Stimulated activated CD8-positive, alpha-beta memory T cell treated with anti-CD3 and anti-CD28 coated beads, Interleukin-12 subunit alpha, Interleukin-12 subunit beta, amount 100 ng/mL, for 1 hour (primary cell): ENCODE results near the gene CDC42BPA.
"Not testable (repeated sequence)": the region's sequence is repeated elsewhere in the genome, so short reads cannot be mapped to it uniquely, and the experiment has no call there.

Experiments
- DNase-seq: peaks from one replicate; pipeline ENCODE4 v3.0.0-alpha.2; 2020; ENCODE audit warnings: low read depth

The CDC42BPA gene

DNA sequence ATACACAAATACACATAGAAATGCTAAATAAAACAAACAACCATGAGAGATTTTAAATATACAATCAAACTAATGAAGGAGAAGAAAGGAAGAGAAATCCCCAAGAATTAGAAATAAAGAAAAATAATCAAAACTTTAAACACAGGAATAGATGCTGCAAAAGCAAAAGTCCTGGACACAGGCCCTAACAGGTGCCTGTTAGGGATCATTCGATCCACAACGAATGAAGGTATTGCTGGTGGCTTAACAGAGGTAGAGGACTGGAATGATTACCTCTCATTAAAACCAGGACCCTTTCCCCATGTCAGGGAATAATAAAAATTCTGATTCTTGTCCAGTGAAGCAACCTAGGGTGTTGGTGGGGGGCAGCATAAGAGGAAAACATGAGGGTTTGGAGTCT is 56.8 kb downstream of the CDC42BPA start:
- DNase-seq = no peak

DNA sequence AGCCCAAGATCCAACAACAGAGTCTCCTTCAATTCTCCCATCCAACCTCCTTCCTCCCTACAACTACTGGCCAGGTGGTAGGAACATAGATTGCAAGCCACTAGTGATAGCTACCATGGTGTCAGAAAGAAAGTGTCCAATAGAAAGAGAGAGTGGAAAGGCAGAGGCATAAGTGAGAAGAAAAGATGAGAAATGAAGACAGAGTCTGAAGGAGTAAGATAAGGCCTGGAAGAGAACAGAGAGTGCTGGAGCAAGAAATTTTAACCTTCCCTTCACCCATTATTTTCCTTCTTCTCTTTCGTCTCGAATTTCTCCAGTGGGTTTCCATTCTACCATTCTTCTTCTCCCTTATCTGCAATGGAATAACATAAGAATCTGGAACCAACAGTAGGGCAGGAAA is 57.9 kb downstream of the CDC42BPA start:
- no peak for DNase-seq

DNA sequence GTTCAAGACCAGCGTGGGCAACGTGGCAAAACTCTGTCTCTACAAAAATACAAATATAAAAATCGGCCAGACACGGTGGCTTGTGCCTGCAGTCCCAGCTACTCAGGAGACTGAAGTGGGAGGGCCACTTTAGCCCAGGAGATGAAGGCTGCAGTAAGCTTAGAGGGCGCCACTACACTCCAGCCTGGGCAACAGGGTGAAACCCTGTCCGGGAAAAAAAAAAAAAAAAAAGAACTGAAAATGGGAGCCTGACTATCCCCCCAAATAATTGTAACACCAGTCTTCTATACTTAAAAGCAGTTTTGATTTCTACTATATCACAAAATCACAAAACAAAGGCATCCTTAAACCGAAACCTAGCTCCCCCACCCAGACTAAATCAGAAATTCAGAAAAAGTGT is 60.3 kb downstream of the CDC42BPA start:
- no peak for DNase-seq

DNA sequence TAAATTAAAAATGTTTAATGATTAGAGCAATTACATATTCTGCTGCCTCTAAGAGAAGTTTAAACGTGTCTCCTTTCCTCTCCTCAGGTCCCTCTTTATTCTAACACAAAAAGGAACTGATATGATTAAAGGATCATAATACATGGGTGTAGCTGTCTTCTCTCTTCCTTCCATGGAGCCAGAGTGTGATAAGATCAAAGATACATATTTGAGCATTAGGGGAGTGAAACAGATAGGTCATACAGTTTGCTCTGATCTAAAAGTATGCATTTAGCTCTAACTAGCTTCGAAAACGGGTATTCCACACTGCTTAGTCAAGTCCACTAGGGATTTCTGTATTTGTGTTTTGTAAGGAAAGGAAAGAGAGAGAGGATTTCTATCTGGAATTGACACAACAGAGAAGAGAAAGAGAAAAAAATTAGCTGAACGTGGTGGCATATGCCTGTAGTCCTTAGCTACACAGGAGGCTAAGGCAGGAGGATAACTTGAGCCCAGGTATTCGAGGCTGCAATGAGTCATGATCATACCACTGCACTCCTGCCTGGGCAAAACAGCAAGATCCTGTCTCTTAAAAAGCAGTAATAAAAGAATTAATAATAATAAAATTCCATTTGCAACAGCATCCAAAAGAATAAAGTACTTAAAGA is 63.1 kb downstream of the CDC42BPA start:
- no peak for DNase-seq

DNA sequence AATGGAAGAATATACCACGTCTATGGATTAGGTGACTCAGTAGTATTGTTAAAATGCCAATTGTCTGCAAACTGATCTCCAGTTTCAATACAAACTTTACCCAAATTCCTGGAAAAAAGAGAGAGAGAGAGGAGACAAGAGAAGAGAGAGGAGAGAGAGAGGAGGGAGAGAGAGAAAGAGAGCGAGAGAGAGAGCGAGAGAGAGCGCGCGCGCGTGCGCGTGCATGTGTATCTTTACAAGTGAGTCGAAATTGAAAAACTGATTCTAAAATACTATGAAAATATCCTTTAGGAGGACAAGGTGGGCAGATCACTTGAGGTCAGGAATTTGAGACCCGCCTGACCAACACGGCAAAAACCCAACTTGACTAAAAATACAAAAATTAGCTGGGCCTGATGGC is 65.2 kb downstream of the CDC42BPA start:
- no peak for DNase-seq

DNA sequence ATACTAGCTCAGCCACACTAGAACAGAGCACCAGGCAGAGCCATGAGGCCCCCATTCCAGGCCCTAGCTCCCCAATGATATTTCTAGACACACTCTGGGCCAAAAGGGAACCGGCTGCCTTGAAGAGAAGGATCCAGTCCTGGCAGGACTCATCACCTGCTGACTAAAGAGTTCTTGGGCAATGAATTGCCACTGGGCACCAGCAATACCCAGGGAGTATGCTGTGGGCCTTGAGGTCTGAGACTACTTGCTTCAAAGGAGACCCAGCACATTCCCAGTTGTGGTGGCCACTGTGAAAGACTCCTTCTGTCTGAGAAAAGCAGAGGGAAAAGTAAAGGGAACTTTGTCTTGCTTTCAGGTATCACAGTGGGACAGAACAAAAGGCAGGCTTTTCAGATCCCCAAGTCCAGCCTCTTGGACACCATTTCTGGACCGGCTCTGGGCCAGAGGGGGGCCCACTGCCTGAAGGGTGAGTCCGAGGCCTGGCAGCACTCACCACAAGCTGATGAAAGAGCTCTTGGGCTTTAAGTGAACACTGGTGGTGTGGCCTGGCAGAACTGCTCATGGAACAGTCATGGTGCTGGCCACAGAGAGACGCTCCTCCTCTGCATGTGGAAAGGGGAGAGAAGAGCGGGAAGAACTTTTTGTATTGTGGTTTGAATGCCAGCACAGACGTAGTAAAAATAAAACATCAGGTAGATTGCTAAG is 72.5 kb downstream of the CDC42BPA start:
- no peak for DNase-seq

DNA sequence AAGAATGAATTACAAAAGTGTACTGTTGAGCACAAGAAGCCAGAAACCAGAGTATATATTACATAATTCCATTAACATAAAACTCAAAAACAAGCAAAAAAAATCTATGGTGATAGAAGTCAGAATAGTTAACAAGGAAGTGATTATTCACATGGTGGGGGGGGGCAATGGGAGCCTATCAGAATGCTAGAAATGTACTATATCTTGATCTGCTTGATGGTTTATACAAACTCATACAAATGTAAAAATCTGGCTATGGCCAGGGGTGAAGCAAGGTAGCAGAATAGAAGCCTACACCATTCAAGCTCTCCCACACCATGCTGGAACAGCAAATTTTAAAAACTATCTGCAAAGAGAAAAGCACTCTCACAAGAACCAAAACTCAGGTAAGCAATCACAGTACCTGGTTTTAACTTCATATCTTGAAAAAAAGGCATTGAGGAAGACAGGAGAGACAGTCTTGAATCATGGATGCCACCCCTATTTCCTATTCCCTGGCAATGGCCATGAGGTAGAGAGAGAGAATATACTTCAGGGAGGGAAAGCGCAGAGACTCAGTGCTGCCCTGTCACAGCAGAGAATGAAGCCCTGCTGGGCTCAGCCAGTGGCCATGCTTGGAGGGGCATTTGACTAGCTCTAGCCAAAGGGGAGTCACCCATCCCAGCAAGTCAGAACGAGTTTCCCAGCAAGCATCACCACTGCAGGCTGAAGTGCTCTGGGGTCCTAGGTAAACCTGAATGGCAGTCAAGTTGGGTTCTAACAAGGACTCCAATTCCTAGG is 73.8 kb downstream of the CDC42BPA start:
- DNase-seq = no peak

DNA sequence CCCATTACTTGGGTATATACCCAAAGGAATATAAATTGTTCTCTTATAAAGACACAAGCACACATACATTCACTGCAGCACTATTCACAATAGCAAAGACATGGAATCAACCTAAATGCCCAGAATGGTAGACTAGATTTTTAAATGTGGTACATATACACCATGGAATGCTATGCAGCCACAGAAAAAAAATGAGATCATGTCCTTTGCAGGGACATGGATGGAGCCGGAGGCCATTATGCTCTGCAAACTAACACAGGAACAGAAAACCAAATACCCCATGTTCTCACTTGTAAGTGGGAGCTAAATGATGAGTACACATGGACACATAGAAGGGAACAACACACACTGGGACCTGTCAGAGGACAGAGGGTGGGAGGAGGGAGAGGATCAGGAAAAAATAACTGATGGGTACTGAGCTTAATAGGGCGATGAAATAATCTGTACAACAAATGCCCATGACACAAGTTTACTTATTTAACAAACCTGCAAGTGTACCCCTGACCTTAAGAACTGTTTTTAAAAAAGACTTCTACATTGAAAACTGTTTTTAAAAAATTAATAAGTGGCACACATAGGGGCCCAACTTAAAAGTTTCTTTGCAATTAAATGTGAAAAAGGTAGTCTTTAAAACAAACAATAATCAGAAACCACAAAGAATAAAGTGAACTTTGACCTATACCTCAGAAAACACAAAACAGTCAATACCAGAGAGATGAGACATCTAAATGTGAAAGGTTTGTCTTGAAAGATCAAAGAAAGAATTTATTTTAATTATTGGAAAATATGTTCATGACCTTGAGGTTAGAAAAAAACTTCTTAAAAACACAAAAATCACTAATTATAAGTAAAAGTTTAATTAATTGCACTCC is 75.2 kb downstream of the CDC42BPA start:
- no peak for DNase-seq

DNA sequence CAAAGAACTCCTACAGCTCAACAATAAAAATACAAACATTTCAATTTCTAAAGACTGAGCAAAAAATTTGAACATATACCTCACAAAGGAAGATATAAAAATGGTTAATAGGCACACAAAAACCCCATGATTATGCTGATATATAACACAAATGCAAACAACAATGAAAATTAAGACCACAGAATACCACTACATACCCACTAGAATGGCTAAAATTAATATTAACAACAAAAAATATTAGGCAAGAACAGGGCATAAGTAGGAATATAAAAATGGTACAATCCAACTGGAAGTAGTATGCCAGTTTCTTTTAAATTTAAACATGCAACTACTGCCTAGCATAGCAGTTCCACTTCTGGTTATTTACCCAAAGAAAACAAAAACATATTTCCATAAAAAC is 77.3 kb downstream of the CDC42BPA start:
- DNase-seq = no peak

DNA sequence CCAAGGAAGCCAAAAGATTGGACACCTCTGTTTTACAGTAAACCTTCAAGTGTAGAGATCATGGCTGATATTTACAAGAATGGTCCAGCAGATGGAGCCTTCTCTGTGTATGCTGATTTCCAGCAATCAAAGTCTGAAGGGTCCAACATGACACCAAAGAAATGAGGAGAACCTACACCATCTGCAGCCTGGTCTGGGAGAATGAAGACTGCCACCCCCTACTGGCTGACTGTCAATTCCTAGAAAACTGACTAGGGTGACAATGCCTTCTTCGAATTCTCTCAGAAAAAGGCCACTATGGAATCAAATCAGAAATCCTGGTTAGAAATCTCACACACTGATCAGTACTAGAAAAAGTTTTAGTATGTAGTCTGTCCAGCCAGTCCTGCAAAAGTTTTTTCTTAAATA is 83.3 kb downstream of the CDC42BPA start:
- no peak for DNase-seq

DNA sequence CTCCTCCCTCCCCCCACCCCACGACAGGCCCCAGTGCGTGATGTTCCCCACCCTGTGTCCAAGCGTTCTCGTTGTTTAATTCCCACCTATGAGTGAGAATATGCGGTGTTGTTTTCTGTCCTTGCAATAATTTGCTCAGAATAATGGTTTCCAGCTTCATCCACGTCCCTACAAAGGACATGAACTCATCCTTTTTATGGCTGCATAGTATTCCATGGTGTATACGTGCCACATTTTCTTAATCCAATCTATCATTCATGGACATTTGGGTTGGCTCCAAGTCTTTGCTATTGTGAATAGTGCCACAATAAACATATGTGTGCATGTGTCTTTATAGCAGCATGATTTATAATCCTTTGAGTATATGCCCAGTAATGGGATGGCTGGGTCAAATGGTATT is 87.2 kb downstream of the CDC42BPA start:
- DNase-seq = not testable (repeated sequence)

DNA sequence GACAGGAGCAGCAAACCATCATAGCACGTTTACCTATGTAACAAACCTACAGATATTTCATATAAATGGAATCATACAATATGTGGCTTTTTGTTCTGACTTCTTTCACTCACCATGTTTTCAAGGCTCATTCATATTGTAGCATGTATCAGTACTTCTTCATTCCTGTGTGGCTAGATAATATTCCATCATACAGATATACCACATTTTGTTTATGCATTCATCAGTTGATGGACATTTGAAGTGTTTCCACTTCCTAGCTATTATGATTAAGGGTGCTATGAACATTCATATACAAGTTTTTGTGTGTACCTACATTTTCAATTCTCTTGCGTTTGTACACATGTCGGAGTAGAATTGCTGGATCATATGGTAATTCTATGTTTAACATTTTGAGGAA is 90.1 kb downstream of the CDC42BPA start:
- no peak for DNase-seq

DNA sequence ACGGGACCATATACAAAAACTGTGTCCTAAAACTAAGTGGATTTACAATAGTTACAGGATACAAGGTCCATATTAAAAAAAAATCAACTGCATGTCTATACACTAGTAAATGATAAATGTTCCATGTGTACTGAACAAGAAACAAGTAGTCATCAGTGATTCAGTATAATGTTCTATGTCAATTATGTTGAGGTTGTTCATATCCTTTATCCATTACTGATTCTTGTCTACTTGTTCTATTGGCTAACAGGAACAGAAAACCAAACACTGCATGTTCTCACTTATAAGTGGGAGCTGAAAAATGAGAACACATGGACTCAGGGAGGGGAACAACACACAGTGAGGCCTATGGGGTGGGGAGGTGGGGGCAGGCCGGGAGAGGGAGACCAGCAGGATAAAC is 90.5 kb downstream of the CDC42BPA start:
- DNase-seq = no peak

DNA sequence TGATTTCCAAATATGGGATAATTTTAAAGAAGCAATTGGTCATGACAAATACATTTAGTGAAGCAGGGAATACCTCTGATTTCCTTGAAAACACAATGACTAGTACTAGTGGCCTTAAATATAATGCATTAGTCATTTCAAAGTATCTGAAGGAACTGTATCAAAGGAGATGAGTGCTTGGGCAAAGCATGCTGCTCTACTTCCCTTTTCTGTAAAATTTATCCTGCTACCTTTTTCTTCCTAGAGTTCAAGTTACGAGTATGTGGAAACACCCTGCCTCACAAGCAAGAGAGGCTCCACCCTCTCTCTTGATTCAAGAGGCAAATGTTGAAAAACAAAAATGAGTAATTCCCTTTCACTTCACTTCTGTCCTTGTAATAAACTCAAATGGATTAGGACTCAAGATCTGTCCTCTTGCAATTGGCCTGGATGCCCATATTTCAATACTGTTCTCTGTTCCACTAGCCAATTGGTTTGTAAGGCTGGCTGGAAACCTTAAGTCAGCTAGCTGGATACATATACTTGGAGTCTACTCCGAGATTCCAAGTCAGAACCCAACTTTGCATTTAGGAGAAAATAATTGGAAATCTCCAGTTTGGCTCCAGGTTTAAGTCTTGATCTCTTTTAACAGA is 92.5 kb downstream of the CDC42BPA start:
- no peak for DNase-seq

DNA sequence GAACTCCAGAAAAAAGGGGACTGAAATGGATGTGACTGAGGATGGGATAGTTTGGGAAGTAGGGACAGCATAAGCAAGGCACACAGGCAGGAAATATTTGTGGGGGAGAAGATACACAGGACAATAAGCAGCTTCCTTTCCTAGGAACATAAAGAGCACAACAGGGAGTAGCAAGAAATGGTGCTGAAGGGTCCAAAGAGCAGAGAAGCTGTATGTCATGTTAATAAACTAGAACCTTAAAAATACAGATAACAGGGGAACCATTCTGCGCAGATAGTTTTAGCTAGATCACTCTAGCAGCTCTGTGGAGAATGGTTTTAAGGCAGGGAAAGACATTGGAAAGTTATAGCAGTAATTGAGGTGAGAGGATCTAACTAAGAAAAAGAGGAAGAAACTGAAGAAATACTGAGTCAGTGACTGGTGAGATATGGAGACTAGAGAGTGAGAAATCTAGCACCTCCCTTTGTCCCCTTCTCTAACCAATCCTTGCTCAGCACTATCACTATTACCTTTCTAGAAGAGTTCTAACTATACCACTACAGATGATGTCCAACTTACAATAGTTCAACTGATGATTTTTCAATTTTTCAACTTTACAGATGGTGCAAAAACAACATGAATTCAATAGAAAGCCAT is 95.0 kb downstream of the CDC42BPA start:
- DNase-seq = no peak

DNA sequence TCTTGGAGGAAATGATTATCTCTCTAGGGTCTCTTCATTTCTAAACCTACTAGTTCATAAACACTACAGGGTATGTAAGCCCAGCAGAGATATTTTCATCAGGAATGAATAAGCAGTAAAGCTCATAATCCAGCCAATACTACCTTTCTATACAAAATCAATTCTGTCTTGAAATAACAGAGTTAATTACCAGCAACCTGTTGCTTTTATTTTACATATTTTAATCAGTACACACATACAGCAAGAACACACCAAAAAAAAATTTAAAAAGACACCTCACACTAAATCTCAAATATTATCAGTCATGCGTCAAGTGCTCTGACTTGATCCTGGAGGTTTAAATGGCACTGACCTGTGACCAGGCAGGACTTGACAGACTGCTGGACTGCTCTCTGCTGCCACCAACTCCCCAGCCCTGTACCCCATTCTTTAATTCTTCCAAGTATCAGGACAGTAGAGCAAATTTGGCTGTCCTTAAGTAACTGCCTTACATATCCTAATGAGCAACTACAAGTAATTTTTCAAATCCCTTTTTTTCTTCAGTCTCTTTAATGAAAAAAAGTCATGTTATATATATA is 98.5 kb downstream of the CDC42BPA start:
- DNase-seq = no peak

DNA sequence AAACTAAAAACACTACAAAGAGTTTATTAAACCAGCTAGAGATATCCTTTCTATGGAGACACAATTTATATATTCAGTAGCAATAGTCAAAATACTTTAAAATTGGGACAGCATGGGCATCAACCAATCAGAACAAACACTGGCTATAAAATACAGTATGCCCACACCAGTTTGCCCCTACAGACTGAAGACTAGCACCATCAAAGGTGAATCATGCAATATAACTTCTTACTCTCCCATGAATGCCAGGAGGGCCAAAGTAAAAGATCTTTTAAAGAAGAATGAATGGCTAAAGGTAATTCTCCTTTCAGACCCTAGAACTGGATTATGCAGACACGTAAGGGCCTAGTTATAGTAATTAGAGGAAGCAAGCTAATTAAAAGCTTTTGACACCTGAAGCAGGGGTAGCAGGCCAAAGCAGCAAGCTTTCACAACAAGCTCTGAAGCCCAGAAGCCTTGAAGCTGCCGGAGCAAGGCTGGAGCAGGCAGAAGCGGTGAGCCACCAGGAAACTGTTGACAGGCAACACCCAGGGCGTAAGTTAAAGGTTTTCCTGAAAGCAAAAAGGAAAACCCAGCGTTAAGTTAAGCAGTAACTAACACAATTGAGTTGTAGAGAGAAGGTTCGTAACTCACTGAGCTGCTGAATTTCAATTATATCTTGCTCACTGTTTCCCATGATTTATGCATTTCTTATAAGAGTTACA is 99.3 kb downstream of the CDC42BPA start:
- DNase-seq = no peak

DNA sequence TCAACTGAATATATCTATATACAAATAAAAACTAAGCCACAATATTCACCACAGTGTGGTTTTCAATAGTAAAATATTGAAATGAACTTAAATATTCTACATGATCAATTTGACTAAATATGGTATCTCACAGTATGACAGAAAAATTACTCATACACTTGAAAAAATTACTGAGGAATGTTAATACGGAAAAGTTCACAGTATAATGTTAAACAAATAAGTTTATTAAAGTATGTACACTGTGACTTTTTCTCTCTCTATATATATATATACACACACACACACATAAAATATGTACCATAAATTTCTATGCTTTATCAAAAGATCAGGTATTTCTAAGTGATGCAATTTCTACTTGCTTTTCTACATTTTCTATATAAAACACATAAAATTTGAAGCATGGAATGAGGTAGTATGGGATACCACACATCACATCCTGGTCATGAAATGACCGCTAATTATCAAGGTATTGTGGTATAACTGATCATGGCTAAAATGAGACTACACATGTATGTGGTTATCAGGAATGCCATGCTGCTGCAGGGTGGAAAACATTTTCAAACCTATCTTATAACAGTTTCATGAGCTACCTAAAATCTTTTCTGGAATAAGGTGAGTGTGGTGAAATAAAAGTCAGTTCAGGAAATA is 102.3 kb downstream of the CDC42BPA start:
- no peak for DNase-seq

DNA sequence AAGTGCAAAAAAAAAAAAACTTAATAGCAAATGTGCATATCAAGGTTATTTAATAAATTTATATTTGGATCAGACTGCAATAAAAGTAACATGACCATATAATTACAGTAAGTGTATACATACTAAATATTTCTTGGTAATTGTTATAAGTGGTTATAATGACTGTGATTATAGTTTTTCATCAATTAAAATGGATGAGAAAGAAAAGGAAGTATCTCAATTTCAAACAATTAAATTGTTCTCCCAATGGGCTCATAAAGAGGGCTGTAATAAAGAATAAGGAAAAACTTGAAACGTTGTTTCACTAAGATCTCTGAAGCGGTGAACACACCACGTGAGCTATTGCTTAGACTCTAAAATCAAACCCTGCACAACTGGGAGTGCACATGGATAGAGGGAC is 104.1 kb downstream of the CDC42BPA start:
- no peak for DNase-seq

DNA sequence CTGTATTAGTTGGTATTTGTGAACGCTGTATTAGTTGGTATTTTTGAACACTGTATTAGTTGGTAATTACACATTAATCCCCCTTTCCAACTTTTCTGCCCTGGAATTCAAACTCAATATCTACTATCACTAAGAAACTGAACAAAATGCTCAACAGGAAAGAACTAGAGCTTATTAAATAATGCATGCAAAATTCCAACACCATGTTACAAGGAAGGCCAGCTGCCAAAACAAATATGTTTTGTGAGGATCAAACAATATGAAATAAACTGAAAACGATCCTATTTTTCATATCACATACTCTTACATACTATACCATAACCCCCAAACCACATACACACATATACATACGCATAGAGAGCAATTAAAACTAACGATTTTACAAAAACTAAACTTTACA is 104.9 kb downstream of the CDC42BPA start:
- no peak for DNase-seq
